GM21528 (cell line): ENCODE measurements around the gene PARD3B.

Experiments used
- ATAC-seq: cut with Tn5 transposase; IDR thresholded peaks from one replicate; pipeline ENCODE4 v1.9.1; 2021; ENCODE audit warnings: mild to moderate bottlenecking, moderate library complexity; ENCODE audit not compliant: unreplicated experiment, low FRiP score

The PARD3B gene

GRCh38 chr2:204743393-204743960 lies 198.2 kb downstream of the PARD3B start:
- no peak for ATAC-seq

GRCh38 chr2:204744506-204744905 lies 199.2 kb downstream of the PARD3B start:
- ATAC-seq = no peak

- ATAC-seq = no peak
Measured at GRCh38 chr2:204748286-204748685, 203.0 kb downstream of the PARD3B start.

GRCh38 chr2:204749319-204749718 lies 204.0 kb downstream of the PARD3B start:
- ATAC-seq = no peak

GRCh38 chr2:204750389-204750788 lies 205.1 kb downstream of the PARD3B start:
- no peak for ATAC-seq

- no peak for ATAC-seq
Measured at GRCh38 chr2:204751472-204751871, 206.2 kb downstream of the PARD3B start.

GRCh38 chr2:204753841-204754240 lies 208.6 kb downstream of the PARD3B start:
- ATAC-seq = no peak

- ATAC-seq = no peak
Measured at GRCh38 chr2:204754898-204755297, 209.6 kb downstream of the PARD3B start.

- no peak for ATAC-seq
Measured at GRCh38 chr2:204763974-204764703, 218.9 kb downstream of the PARD3B start.

GRCh38 chr2:204770735-204771134 lies 225.5 kb downstream of the PARD3B start:
- no peak for ATAC-seq

- no peak for ATAC-seq
Measured at GRCh38 chr2:204771721-204772120, 226.4 kb downstream of the PARD3B start.

GRCh38 chr2:204772546-204772945 lies 227.3 kb downstream of the PARD3B start:
- no peak for ATAC-seq

- no peak for ATAC-seq
Measured at GRCh38 chr2:204775766-204776165, 230.5 kb downstream of the PARD3B start.

- no peak for ATAC-seq
Measured at GRCh38 chr2:204776781-204777559, 231.7 kb downstream of the PARD3B start.

GRCh38 chr2:204779771-204780170 lies 234.5 kb downstream of the PARD3B start:
- no peak for ATAC-seq

GRCh38 chr2:204781941-204782340 lies 236.7 kb downstream of the PARD3B start:
- ATAC-seq = no peak

- no peak for ATAC-seq
Measured at GRCh38 chr2:204790076-204790475, 244.8 kb downstream of the PARD3B start.

GRCh38 chr2:204791230-204791629 lies 246.0 kb downstream of the PARD3B start:
- no peak for ATAC-seq

GRCh38 chr2:204794624-204795023 lies 249.3 kb downstream of the PARD3B start:
- ATAC-seq = no peak

GRCh38 chr2:204795156-204795555 lies 249.9 kb downstream of the PARD3B start:
- ATAC-seq = no peak

- ATAC-seq = peak; percentile 64
Measured at GRCh38 chr2:204796581-204796980, 251.3 kb downstream of the PARD3B start.

- ATAC-seq = no peak
Measured at GRCh38 chr2:204799791-204800190, 254.5 kb downstream of the PARD3B start.
